SK-N-SH (cell line): ENCODE results near the gene TM9SF3. TPM values are rescaled to one million over a fixed set of nuclear protein-coding genes. Genes with fewer than 3 reads are reported as not detected.

Experiments
- CTCF ChIA-PET: fragments of 300-600, 350-600 bp; formaldehyde crosslinking; extraction: SDS; loops from one replicate; lab custom pipeline; 2021; lab: Yijun Ruan, JAX
- POLR2A ChIA-PET: fragments of 350-600 bp; sonication (Branson Sonifier 250); formaldehyde crosslinking; extraction: SDS; loops from one replicate; lab custom pipeline; 2020; ENCODE audit warnings: antibody characterized with exemption, inconsistent platforms; lab: Yijun Ruan, JAX
- DNase-seq: peaks from one replicate; pipeline ENCODE4 v3.0.0; 2012
- H2AFZ ChIP-seq: fragments of 200-600 bp; sonication (generic); 2 replicates; pipeline ENCODE4 v1.8.1; 2016; ENCODE audit warnings: antibody characterized with exemption, mild to moderate bottlenecking, low read depth
- H3F3A ChIP-seq: fragments of 200-600 bp; sonication (generic); replicated peaks from 2 replicates; pipeline ENCODE3; 2016; ENCODE audit warnings: antibody characterized with exemption, mild to moderate bottlenecking; ENCODE audit not compliant: insufficient read depth
- H3K27ac ChIP-seq, 2 experiments: fragments of 200-500 bp in 1 of 2; fragments of 200-600 bp in 1 of 2; sonication (Bioruptor generic) in 1 of 2; sonication (generic), shearing (Covaris generic) in 1 of 2; 2 replicates each; pipeline versions ENCODE4 v1.5.1 to v1.6.1; 2014 to 2016; ENCODE audit warnings: low read depth in 2 of 2, inconsistent platforms in 1 of 2, low read length in 1 of 2, mild to moderate bottlenecking in 1 of 2, mixed read lengths in 1 of 2
- H3K27me3 ChIP-seq: fragments of 200-600 bp; sonication (generic), shearing (Covaris generic); 2 replicates; pipeline ENCODE4 v1.6.1; 2016; ENCODE audit warnings: mixed run types; ENCODE audit not compliant: insufficient read depth
- H3K36me3 ChIP-seq, 2 experiments: fragments of 200-500 bp in 1 of 2; fragments of 200-600 bp in 1 of 2; sonication (Bioruptor generic) in 1 of 2; sonication (generic) in 1 of 2; replicated peaks in 1 of 2; 2 replicates each; pipeline versions ENCODE3 to v1.5.1; 2014 to 2016; ENCODE audit warnings: low read length in 1 of 2, mild to moderate bottlenecking in 1 of 2; ENCODE audit not compliant: insufficient read depth in 2 of 2, control insufficient read depth in 1 of 2
- H3K4me1 ChIP-seq, 2 experiments: fragments of 200-500 bp in 1 of 2; fragments of 200-600 bp in 1 of 2; sonication (Bioruptor generic) in 1 of 2; sonication (generic), shearing (Covaris generic) in 1 of 2; 2 replicates each; pipeline versions ENCODE4 v1.5.1 to v1.6.1; 2014 to 2016; ENCODE audit warnings: low read depth in 1 of 2, low read length in 1 of 2, mixed run types in 1 of 2; ENCODE audit not compliant: insufficient read depth in 2 of 2, control insufficient read depth in 1 of 2
- H3K4me2 ChIP-seq: fragments of 200-600 bp; sonication (generic), shearing (Covaris generic); 2 replicates; pipeline ENCODE4 v1.6.1; 2017; ENCODE audit warnings: mixed run types
- H3K4me3 ChIP-seq, 2 experiments: fragments of 200-500 bp in 1 of 2; fragments of 200-600 bp in 1 of 2; sonication (Bioruptor generic) in 1 of 2; sonication (generic), shearing (Covaris generic) in 1 of 2; 2 replicates each; pipeline versions ENCODE4 v1.5.1 to v1.8.1; 2014 to 2016; ENCODE audit warnings: low read depth in 2 of 2, inconsistent platforms in 1 of 2, low read length in 1 of 2, mild to moderate bottlenecking in 1 of 2, mixed read lengths in 1 of 2, moderate library complexity in 1 of 2
- H3K79me2 ChIP-seq: fragments of 200-600 bp; sonication (generic); 2 replicates; pipeline ENCODE4 v1.8.1; 2017; ENCODE audit warnings: mild to moderate bottlenecking; ENCODE audit not compliant: insufficient read depth
- H3K9ac ChIP-seq: fragments of 200-600 bp; sonication (generic); 2 replicates; pipeline ENCODE4 v1.6.1; 2017; ENCODE audit warnings: mixed run types
- H3K9me2 ChIP-seq: fragments of 200-600 bp; sonication (generic); 2 replicates; pipeline ENCODE4 v1.6.1; 2017; ENCODE audit warnings: mixed run types
- H3K9me3 ChIP-seq: fragments of 200-600 bp; sonication (generic); 2 replicates; pipeline ENCODE4 v1.6.1; 2017; ENCODE audit warnings: mixed run types, mild to moderate bottlenecking, moderate library complexity
- H4K20me1 ChIP-seq: fragments of 200-600 bp; sonication (generic); 2 replicates; pipeline ENCODE4 v1.6.1; 2017; ENCODE audit warnings: mild to moderate bottlenecking, mixed run types; ENCODE audit not compliant: insufficient read depth
- CHD2 ChIP-seq: fragments of 150-350 bp; IDR thresholded peaks from 2 replicates; pipeline ENCODE4 v1.6.1; 2018; ENCODE audit warnings: low read length; ENCODE audit not compliant: partially characterized antibody
- CTCF ChIP-seq: fragments of 200-600 bp; sonication (generic); IDR thresholded peaks from 2 replicates; pipeline ENCODE4 v1.6.1; 2017; ENCODE audit warnings: antibody characterized with exemption, mild to moderate bottlenecking, moderate library complexity
- ELF1 ChIP-seq: IDR thresholded peaks from 2 replicates; pipeline ENCODE4 v1.4.0; 2012
- FOSL2 ChIP-seq: IDR thresholded peaks from 2 replicates; pipeline ENCODE4 v1.4.0; 2012; ENCODE audit warnings: low read depth, mild to moderate bottlenecking, moderate library complexity, borderline replicate concordance
- FOXM1 ChIP-seq: IDR thresholded peaks from 2 replicates; pipeline ENCODE4 v1.4.0; 2012; ENCODE audit warnings: low read depth, mild to moderate bottlenecking
- GATA2 ChIP-seq: sonication (generic); formaldehyde crosslinking; IDR thresholded peaks from 2 replicates; pipeline ENCODE4 v1.5.0; 2020; ENCODE audit warnings: mild to moderate bottlenecking, missing genetic modification reagents
- MAX ChIP-seq: IDR thresholded peaks from 2 replicates; pipeline ENCODE4 v1.4.0; 2012; ENCODE audit warnings: low read depth
- MEF2A ChIP-seq: IDR thresholded peaks from 2 replicates; pipeline ENCODE4 v1.4.0; 2012; ENCODE audit warnings: low read depth, borderline replicate concordance
- MXI1 ChIP-seq: IDR thresholded peaks from 2 replicates; pipeline ENCODE4 v1.6.1; 2012; ENCODE audit warnings: mild to moderate bottlenecking, low read depth, low read length, improper control_type of control experiment
- NRF1 ChIP-seq: IDR thresholded peaks from 2 replicates; pipeline ENCODE4 v1.6.1; 2012; ENCODE audit warnings: low read depth, mild to moderate bottlenecking, low read length
- PBX3 ChIP-seq: IDR thresholded peaks from 2 replicates; pipeline ENCODE4; 2012
- POLR2AphosphoS5 ChIP-seq: IDR thresholded peaks from 2 replicates; pipeline ENCODE4 v1.6.1; 2012; ENCODE audit warnings: low read depth, low read length
- RCOR1 ChIP-seq: fragments of 150-350 bp; IDR thresholded peaks from 2 replicates; pipeline ENCODE4 v1.6.1; 2017; ENCODE audit warnings: antibody characterized with exemption, low read length
- RFX5 ChIP-seq: IDR thresholded peaks from 2 replicates; pipeline ENCODE4 v1.6.1; 2012; ENCODE audit warnings: mild to moderate bottlenecking, improper control_type of control experiment, low read length
- RXRA ChIP-seq: IDR thresholded peaks from 2 replicates; pipeline ENCODE4 v1.4.0; 2012; ENCODE audit warnings: low read depth, mild to moderate bottlenecking, borderline replicate concordance
- SIN3A ChIP-seq: IDR thresholded peaks from 2 replicates; pipeline ENCODE4 v1.6.1; 2012; ENCODE audit warnings: low read depth, mild to moderate bottlenecking, low read length, moderate library complexity, borderline replicate concordance
- TAF1 ChIP-seq: IDR thresholded peaks from 2 replicates; pipeline ENCODE4 v1.6.1; 2012; ENCODE audit warnings: low read depth, mild to moderate bottlenecking, low read length, moderate library complexity, borderline replicate concordance
- TCF12 ChIP-seq: IDR thresholded peaks from 2 replicates; pipeline ENCODE4 v1.4.0; 2012
- USF2 ChIP-seq: fragments of 150-350 bp; IDR thresholded peaks from 2 replicates; pipeline ENCODE4 v1.6.1; 2017; ENCODE audit warnings: antibody characterized with exemption, low read length, low read depth, borderline replicate concordance
- WGBS: methylation state at CpG from one replicate; pipeline ENCODE4 v1.1.6; 2017; ENCODE audit warnings: low lambda C conversion rate; 5-methylcytosine and 5-hydroxymethylcytosine counted together
- polyA plus RNA-seq, 3 experiments: library from polyadenylated mRNA; depleted of rRNA; stranded (reverse); fragments of >200 nt; gene quantifications; 2 replicates each; pipeline ENCODE4 v1.2.3, GENCODE V29; 2012
- TF ChIP-seq, protein P1 (sequence below): IDR thresholded peaks from 2 replicates; pipeline ENCODE4 v1.4.0; 2012; ENCODE audit warnings: low read depth, borderline replicate concordance

Gene TM9SF3
- polyA plus RNA-seq, 1 of the 3 experiments (the other 2 are of a cell fraction) = 24.9 TPM

GRCh38 chr10:96608262-96608661 is 21.4 kb upstream of the TM9SF3 start:
- Histone ChIP-seq H4K20me1 (no peaks in the 10 kb centered on the region), H3K9me3 (no peaks in the 10 kb centered on the region), H3K36me3 (no peaks in the 10 kb centered on the region), H3K4me2 (no peak overlapping the region), H2AFZ (no peak overlapping the region), H3K27me3 (no peaks in the 10 kb centered on the region; the same call in 1 of the 2 replicates), H3K27ac (no peak overlapping the region), H3F3A (no peaks in the 10 kb centered on the region), H3K4me3 (no peak overlapping the region)
- 90% methylated on average over 3 of the region's 3 CpGs for WGBS
- DNase-seq = no peak
- CTCF ChIA-PET = interaction anchor here (0.8 kb wide), 1 partner anchor 15 kb away, joined by 3 read pairs; no protein-coding TSS in a partner anchor
- TF ChIP-seq, protein P1, sequence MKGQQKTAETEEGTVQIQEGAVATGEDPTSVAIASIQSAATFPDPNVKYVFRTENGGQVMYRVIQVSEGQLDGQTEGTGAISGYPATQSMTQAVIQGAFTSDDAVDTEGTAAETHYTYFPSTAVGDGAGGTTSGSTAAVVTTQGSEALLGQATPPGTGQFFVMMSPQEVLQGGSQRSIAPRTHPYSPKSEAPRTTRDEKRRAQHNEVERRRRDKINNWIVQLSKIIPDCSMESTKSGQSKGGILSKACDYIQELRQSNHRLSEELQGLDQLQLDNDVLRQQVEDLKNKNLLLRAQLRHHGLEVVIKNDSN = no peak
- TF ChIP-seq USF2 (no peak), GATA2 (no peak), MXI1 (no peak), PBX3 (no peak), MEF2A (no peak), FOSL2 (no peak), SIN3A (no peak), RCOR1 (no peak), CHD2 (no peak), RFX5 (no peak), RXRA (no peak), MAX (no peak), CTCF (no peak), NRF1 (no peak), TAF1 (no peak), TCF12 (no peak), ELF1 (no peak), POLR2AphosphoS5 (no peak), FOXM1 (no peak)
- TF ChIP-seq, all 33 proteins: peak for 0
- Histone ChIP-seq H3K79me2 (no peaks in the 10 kb centered on the region), H3K9ac (no peak overlapping the region), H3K9me2 (no peaks in the 10 kb centered on the region), H3K4me1 (peaks cover 0 to 8% of the 10 kb centered on the region in 2 experiments; a peak in 1 of 4 replicates)
- POLR2A ChIA-PET = no interaction called here
